Esophagus muscularis mucosa (tissue), 3 donors: Measurements from ENCODE around the gene PFKFB3.

Experiments used
- CTCF ChIP-seq, 3 experiments: fragments of 200-600 bp in 2 of 3; fragments of 450-650 bp in 1 of 3; sonication (generic) in 2 of 3; IDR thresholded peaks; one replicate each; pipeline ENCODE4 v1.5.1; 2017 to 2019; ENCODE audit warnings: antibody characterized with exemption in 3 of 3, mild to moderate bottlenecking in 2 of 3, moderate library complexity in 1 of 3
- POLR2A ChIP-seq: fragments of 450-650 bp; IDR thresholded peaks from one replicate; pipeline ENCODE4 v1.6.1; 2017; ENCODE audit warnings: antibody characterized with exemption, moderate library complexity, mild to moderate bottlenecking, low read depth

GRCh38 chr10:6211671-6212635 lies 9.2 kb downstream of the PFKFB3 start:
- no peak for TF ChIP-seq CTCF (IDR thresholded peaks at IDR 0.05)
- no peak for TF ChIP-seq POLR2A
